Ectodermal cell (in vitro differentiated cells): Measurements from ENCODE around the gene ANTXR1.

Experiments used
- H3K27ac ChIP-seq: 2 replicates; pipeline ENCODE4 v1.7.0; 2013; ENCODE audit warnings: mild to moderate bottlenecking, low read depth, low read length; ENCODE audit not compliant: insufficient read depth, poor library complexity, severe bottlenecking
- H3K27me3 ChIP-seq: 2 replicates; pipeline ENCODE4 v1.7.0; 2013; ENCODE audit warnings: mild to moderate bottlenecking, low read length; ENCODE audit not compliant: insufficient read depth, control insufficient read depth, poor library complexity, severe bottlenecking
- H3K36me3 ChIP-seq: one replicate; pipeline ENCODE4 v1.7.0; 2013; ENCODE audit warnings: low read length; ENCODE audit not compliant: control insufficient read depth, insufficient read depth
- H3K4me1 ChIP-seq: one replicate; pipeline ENCODE4 v1.7.0; 2013; ENCODE audit warnings: low read length; ENCODE audit not compliant: control insufficient read depth, insufficient read depth
- H3K4me3 ChIP-seq: 2 replicates; pipeline ENCODE4 v1.7.0; 2013; ENCODE audit warnings: low read depth, low read length, control low read depth; ENCODE audit not compliant: insufficient read depth
- H3K9me3 ChIP-seq: 2 replicates; pipeline ENCODE4 v1.7.0; 2013; ENCODE audit warnings: mild to moderate bottlenecking, low read length, moderate library complexity; ENCODE audit not compliant: control insufficient read depth
- WGBS, 2 experiments: methylation state at CpG; one replicate each; pipeline ENCODE4 v1.1.7; 2013; ENCODE audit warnings: missing lambda C conversion rate in 2 of 2; 5-methylcytosine and 5-hydroxymethylcytosine counted together

The ANTXR1 gene

DNA sequence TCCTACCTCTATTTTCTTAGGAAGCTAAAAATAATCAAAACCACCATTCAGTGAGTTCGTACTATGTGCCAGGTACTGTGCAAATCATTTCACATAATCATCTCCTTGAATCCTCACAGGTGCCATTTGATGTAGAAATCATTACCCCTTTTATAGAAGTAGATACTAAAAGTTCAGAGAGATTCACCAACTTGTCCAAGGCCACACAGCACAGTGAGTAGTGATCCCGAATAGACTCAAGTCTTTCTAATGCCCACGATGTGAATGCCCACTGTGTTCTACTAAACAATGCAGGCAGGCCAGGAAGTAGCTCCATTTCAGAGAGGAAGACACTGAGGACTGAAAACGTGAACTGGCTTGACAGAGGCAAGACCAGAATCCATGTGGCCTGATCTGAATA, 68.8 kb downstream of the ANTXR1 start:
- H3K9me3 ChIP-seq, result no peaks in the 10 kb centered on the region
- H3K4me3 ChIP-seq, result no peak overlapping the region
- H3K36me3 ChIP-seq, result no peaks in the 10 kb centered on the region
- H3K27me3 ChIP-seq, result no peaks in the 10 kb centered on the region
- no peaks in the 10 kb centered on the region for H3K4me1 ChIP-seq
- no peak overlapping the region for H3K27ac ChIP-seq
- WGBS, 2 experiments, result 88 to 94% methylated on average over 4 of the region's 4 CpGs

DNA sequence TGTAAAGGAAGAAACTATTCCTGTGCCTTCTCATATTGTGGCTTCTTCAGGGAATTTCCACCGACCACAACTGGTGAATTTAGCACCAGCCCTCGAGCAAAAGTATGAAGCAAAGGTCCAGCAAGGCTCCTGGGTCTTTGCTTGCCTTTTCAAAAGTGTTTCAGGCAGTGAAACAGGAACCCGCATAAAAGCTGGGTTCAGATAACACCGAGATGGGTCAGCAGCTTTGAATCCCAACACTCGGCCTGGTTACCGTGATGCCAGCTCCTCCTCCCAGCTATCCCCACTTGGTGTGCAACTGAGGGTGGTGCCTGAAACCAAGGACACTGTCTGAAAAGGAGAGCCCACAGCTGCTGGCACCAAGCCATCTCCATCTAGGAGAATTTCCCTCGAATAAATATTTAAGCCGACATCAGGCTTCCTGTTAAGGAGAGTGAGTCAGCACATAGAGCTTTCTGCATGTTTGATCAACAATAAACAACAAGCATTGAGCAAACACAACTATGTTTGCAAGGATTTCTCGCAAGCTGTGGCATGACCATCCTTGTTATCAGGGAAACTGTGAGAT, 69.5 kb downstream of the ANTXR1 start:
- Histone ChIP-seq H3K4me3 (no peak overlapping the region), H3K9me3 (no peaks in the 10 kb centered on the region), H3K27ac (no peak overlapping the region), H3K36me3 (no peaks in the 10 kb centered on the region), H3K4me1 (no peaks in the 10 kb centered on the region), H3K27me3 (no peaks in the 10 kb centered on the region)
- WGBS, 2 experiments, result 84 to 86% methylated on average over 9 of the region's 9 CpGs

DNA sequence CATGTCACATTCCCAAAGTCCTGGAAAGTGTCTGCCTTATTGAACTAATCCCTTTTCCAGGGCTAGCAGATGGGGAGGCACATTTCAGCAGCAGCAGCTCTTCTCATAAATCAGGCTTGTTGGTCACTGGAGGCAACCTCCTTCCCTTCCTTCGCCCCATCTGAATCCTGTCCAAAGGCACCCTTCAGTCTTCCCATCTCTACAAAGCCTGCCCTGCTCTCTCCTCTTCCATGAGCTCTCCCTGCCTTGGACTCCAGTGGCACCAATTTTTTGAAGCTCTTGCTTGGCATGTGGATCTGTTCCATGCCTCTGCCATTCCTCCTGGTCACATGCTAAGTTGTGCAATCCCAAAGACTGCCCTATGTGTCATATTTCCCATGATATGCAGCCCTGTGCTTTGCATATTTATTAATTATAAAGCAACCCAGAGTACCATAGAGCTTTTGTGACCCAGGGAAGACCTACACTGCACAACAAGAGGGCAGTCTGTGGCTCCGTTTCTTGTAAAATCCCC, 70.3 kb downstream of the ANTXR1 start:
- no peaks in the 10 kb centered on the region for H3K4me1 ChIP-seq
- no peaks in the 10 kb centered on the region for H3K27me3 ChIP-seq
- no peaks in the 10 kb centered on the region for H3K9me3 ChIP-seq
- no peak overlapping the region for H3K27ac ChIP-seq
- 89 to 93% methylated on average over 2 of the region's 2 CpGs for WGBS, 2 experiments
- no peak overlapping the region for H3K4me3 ChIP-seq
- H3K36me3 ChIP-seq, result no peaks in the 10 kb centered on the region

DNA sequence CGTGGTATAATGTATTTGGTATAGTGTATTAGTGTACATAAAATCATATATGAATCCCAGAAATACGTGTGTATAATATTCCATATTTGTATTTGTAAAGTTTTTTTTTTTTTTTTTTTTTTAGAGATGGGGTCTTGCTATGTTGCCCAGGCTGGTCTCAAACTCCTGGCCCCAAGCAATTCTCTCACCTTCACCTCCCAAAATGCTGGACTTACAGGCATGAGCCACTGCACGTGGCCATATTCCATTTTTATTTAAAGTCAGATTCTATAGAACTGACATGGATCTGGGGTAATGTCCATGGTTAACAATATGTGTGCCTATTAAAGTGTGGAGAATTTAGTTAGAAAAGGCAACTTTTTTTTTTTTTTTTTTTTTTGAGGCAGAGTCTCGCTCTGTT, 71.5 kb downstream of the ANTXR1 start:
- Histone ChIP-seq H3K27ac (no peak overlapping the region), H3K4me1 (no peaks in the 10 kb centered on the region), H3K36me3 (no peaks in the 10 kb centered on the region), H3K27me3 (no peaks in the 10 kb centered on the region), H3K4me3 (no peak overlapping the region), H3K9me3 (no peaks in the 10 kb centered on the region)
- WGBS, 2 experiments, result 100% methylated on average over 2 of the region's 4 CpGs

DNA sequence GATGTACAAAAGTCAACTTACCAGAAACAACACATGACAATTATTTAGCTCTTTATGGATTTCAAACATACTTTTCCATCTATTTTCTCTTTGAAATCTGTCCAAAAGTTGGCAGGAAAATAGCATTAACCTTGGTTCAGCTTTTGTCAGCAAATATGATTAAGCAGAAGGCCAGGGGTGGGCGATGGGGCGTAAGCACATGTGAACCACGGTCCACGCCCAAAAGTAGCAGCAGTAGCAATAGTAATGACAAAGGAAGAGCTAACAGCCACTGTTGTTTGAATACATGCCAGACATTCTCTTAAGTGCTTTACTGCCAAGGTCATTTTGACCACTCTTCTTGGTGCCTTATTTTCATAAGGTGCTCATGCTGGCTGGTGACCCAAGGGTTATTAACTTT, 73.5 kb downstream of the ANTXR1 start:
- no peaks in the 10 kb centered on the region for H3K36me3 ChIP-seq
- no peaks in the 10 kb centered on the region for H3K4me1 ChIP-seq
- H3K9me3 ChIP-seq, result no peaks in the 10 kb centered on the region
- WGBS, 2 experiments, result 86 to 89% methylated on average over 4 of the region's 4 CpGs
- no peaks in the 10 kb centered on the region for H3K27me3 ChIP-seq
- H3K4me3 ChIP-seq, result no peak overlapping the region
- no peak overlapping the region for H3K27ac ChIP-seq

DNA sequence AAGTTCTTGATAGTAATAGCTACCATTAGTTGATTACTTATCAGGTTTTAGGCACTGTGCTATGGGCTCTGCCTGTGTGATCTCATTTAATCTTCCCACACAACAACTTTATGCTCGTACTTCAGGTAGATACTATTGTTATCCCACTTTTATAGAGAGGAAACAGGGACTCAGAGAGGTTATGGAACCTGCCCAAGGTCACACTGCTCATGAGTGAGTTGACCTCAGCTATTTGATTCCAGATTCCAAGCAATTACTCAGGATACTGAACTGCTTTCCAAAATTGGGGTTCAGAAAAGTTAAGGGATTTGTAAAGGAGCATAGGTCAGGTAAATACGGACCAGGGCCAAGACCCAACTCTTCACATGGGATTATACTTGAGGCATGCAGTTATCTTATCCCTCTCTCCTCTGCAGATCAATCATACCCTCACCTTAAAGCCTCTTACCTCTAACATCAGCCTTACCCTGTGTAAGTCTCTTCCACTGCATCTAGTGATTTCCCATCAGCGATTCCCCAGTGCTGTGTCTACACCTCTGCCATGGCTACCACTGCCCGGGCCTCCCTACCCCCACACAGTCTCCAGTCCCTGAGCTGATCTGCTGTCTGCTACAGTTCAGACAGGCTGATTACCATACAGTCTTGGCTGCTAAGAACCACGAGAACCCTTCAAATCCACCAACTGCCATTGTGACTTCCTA, 74.4 kb downstream of the ANTXR1 start:
- Histone ChIP-seq H3K36me3 (no peaks in the 10 kb centered on the region), H3K4me1 (no peaks in the 10 kb centered on the region), H3K4me3 (no peak overlapping the region), H3K27me3 (no peaks in the 10 kb centered on the region), H3K9me3 (no peaks in the 10 kb centered on the region), H3K27ac (no peak overlapping the region)
- WGBS, 2 experiments, result 90 to 91% methylated on average over 5 of the region's 5 CpGs

DNA sequence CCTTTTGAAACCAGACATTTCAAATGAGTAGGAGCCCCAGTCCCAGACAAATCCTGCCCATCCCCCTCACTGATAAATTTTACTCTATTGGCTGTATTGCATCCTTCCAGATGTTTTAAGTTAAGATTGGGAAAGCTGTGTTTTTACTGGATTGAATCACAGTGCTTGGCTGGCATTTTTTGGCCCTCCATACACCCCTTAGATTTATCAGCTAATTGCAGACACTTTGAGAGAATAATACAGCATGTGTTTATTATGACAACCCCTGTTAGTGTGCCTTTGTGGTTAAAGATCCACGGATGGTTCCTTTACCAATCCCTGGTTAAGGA, 74.9 kb downstream of the ANTXR1 start:
- Histone ChIP-seq H3K9me3 (no peaks in the 10 kb centered on the region), H3K27me3 (no peaks in the 10 kb centered on the region), H3K4me1 (no peaks in the 10 kb centered on the region), H3K4me3 (no peak overlapping the region), H3K36me3 (no peaks in the 10 kb centered on the region), H3K27ac (no peak overlapping the region)
- WGBS, 2 experiments, result 91 to 93% methylated on average over 1 of the region's 1 CpG

DNA sequence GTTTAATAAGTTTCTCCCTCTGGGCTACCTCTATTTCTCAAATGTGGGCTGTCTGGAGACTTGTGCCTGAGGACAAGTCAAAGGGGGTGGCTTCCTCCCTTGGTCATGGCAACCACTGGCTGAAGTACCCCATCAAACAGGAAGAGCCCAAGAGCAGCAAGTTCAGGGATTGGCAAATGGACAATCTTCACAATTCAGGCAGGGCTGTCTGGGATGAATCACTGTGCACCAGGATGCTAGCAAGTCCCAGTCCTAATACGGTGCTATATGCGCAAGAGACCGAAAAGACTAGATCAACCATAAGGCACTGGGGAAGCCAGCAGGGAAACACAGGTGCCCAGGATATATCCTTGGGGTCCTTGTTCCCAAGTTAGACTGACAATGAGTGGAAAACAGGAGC, 75.5 kb downstream of the ANTXR1 start:
- 97 to 98% methylated on average over 3 of the region's 3 CpGs for WGBS, 2 experiments
- Histone ChIP-seq H3K4me1 (no peaks in the 10 kb centered on the region), H3K27me3 (no peaks in the 10 kb centered on the region), H3K36me3 (no peaks in the 10 kb centered on the region), H3K9me3 (no peaks in the 10 kb centered on the region), H3K27ac (no peak overlapping the region), H3K4me3 (no peak overlapping the region)

DNA sequence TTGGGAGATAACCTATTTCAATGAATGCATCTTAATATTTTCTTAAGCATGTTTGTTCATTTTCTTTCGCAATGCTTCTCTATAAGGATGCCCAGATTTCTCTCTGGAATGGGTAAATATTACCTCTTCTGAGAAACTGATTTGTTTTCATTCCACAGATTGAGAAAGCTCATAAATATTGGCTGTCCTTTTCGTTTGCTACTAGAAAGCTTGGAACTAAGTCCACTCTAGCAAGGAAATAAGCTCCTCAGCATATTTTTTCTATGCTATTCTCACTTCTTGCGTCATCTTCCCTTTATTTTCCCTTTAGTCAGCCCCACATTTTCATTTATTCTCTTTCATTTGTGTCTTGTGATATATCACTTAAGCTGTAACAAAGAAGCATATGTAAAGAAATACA, 76.3 kb downstream of the ANTXR1 start:
- H3K27me3 ChIP-seq, result no peaks in the 10 kb centered on the region
- H3K9me3 ChIP-seq, result no peaks in the 10 kb centered on the region
- 94 to 97% methylated on average over 3 of the region's 3 CpGs for WGBS, 2 experiments
- no peaks in the 10 kb centered on the region for H3K4me1 ChIP-seq
- H3K4me3 ChIP-seq, result no peak overlapping the region
- no peaks in the 10 kb centered on the region for H3K36me3 ChIP-seq
- H3K27ac ChIP-seq, result no peak overlapping the region

DNA sequence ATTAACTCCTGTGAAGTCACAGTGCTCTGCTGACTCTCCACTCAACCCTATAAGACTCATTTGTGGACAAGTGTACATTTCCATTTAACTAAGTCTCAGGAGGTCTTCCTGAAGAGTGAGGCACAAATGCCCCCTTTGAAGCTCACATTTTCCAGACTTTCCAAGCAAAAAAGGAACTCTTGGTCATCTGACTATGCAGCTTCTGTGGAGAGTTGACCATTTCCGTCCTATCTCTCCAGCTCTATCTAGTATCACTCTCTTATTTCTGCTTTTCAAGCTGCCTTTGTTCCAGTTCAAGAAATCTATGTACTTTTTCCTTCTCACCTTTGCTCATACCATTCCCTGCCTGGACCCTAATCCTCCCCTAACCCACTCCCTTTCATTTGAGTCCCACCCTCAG, 77.0 kb downstream of the ANTXR1 start:
- H3K27me3 ChIP-seq, result no peaks in the 10 kb centered on the region
- no peak overlapping the region for H3K4me3 ChIP-seq
- H3K4me1 ChIP-seq, result no peaks in the 10 kb centered on the region
- WGBS, 2 experiments, result 93 to 94% methylated on average over 1 of the region's 1 CpG
- no peaks in the 10 kb centered on the region for H3K36me3 ChIP-seq
- H3K9me3 ChIP-seq, result no peaks in the 10 kb centered on the region
- H3K27ac ChIP-seq, result no peak overlapping the region
